WERI-Rb-1 (cell line): ENCODE results near the gene TCAIM.

Source experiments
- DNase-seq: peaks from one replicate; pipeline ENCODE4 v3.0.0-alpha.2; 2020
- H3K27ac ChIP-seq: fragments of 250-450 bp; sonication (Bioruptor Pico); 2 replicates; pipeline ENCODE4 v1.5.1; 2020; ENCODE audit warnings: mild to moderate bottlenecking, moderate library complexity
- H3K27me3 ChIP-seq: fragments of 250-450 bp; sonication (Bioruptor Pico); 2 replicates; pipeline ENCODE4 v1.5.1; 2021; ENCODE audit warnings: mild to moderate bottlenecking, low read depth, moderate library complexity; ENCODE audit not compliant: insufficient read depth, severe bottlenecking
- H3K36me3 ChIP-seq: fragments of 250-450 bp; sonication (Bioruptor Pico); 2 replicates; pipeline ENCODE4 v1.5.1; 2020; ENCODE audit warnings: mild to moderate bottlenecking, moderate library complexity
- H3K4me3 ChIP-seq: 2 replicates; pipeline ENCODE4 v1.5.1; 2011; ENCODE audit warnings: low read depth, mild to moderate bottlenecking, control low read depth, low read length
- H3K9me3 ChIP-seq: fragments of 250-450 bp; sonication (Bioruptor Pico); 2 replicates; pipeline ENCODE4 v1.5.1; 2021; ENCODE audit warnings: mild to moderate bottlenecking, moderate library complexity; ENCODE audit not compliant: severe bottlenecking
- TF ChIP-seq, protein P1 (sequence below): IDR thresholded peaks from 2 replicates; pipeline ENCODE4 v1.5.1; 2011; ENCODE audit warnings: low read depth, mild to moderate bottlenecking, control low read depth, inconsistent platforms, low read length

Gene TCAIM

DNA sequence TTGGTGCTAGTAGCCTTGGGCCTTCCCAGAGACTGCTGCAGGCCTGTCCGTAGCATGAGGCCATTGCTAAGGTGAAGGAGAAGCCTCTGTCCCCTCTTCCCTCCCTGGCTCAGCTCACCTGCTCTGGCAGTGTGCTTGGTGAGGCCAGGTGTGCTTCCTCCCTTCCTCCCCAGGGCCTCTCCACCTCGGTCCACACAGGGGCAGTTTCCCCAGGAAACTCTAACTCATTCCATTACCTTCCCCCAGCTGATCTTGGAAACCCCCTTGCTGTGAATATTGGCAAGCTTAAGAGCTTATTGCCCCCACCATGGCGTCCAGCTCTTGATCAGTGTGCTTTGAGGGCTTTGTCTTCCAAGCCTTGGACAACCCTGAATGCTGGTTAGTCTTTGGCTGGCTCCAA, 86.2 kb downstream of the TCAIM start:
- TF ChIP-seq, protein P1, sequence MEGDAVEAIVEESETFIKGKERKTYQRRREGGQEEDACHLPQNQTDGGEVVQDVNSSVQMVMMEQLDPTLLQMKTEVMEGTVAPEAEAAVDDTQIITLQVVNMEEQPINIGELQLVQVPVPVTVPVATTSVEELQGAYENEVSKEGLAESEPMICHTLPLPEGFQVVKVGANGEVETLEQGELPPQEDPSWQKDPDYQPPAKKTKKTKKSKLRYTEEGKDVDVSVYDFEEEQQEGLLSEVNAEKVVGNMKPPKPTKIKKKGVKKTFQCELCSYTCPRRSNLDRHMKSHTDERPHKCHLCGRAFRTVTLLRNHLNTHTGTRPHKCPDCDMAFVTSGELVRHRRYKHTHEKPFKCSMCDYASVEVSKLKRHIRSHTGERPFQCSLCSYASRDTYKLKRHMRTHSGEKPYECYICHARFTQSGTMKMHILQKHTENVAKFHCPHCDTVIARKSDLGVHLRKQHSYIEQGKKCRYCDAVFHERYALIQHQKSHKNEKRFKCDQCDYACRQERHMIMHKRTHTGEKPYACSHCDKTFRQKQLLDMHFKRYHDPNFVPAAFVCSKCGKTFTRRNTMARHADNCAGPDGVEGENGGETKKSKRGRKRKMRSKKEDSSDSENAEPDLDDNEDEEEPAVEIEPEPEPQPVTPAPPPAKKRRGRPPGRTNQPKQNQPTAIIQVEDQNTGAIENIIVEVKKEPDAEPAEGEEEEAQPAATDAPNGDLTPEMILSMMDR, result no peak
- no peaks in the 10 kb centered on the region for H3K27me3 ChIP-seq
- H3K36me3 ChIP-seq, result no peaks in the 10 kb centered on the region
- DNase-seq, result no peak
- H3K9me3 ChIP-seq, result no peaks in the 10 kb centered on the region
- no peak overlapping the region for H3K4me3 ChIP-seq
- H3K27ac ChIP-seq, result no peak overlapping the region

- TF ChIP-seq, protein P1, result no peak
- H3K4me3 ChIP-seq, result no peak overlapping the region
- H3K36me3 ChIP-seq, result no peaks in the 10 kb centered on the region
- no peak overlapping the region for H3K27ac ChIP-seq
- no peaks in the 10 kb centered on the region for H3K27me3 ChIP-seq
- H3K9me3 ChIP-seq, result no peaks in the 10 kb centered on the region
- DNase-seq, result no peak
These were observed 89.1 kb downstream of the TCAIM start for GRCh38 chr3:44427683-44428082.

GRCh38 chr3:44428910-44429309, 90.3 kb downstream of the TCAIM start:
- Histone ChIP-seq H3K27ac (no peak overlapping the region), H3K9me3 (no peaks in the 10 kb centered on the region), H3K27me3 (no peaks in the 10 kb centered on the region), H3K36me3 (no peaks in the 10 kb centered on the region), H3K4me3 (no peak overlapping the region)
- TF ChIP-seq, protein P1, result no peak
- no peak for DNase-seq

DNA sequence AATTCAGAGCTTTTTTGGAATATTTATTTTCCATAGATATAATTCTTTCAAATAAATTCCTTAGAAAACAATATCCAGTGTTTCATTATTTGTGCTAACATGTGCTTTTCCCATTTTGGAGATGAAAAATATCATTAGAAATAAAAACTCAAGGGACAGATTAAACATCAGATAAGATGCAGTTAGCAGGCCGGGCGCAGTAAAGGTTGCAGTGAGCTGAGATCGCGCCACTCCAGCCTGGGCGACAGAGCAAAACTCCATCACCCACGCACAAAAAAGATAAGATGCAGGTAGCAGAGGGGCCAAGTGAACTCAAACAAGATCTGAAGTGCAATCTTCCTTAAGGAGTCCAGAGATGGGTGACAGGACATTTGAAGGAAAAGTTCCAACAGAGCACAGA, 90.9 kb downstream of the TCAIM start:
- Histone ChIP-seq H3K36me3 (no peaks in the 10 kb centered on the region), H3K27ac (no peak overlapping the region), H3K27me3 (no peaks in the 10 kb centered on the region), H3K9me3 (no peaks in the 10 kb centered on the region), H3K4me3 (no peak overlapping the region)
- TF ChIP-seq, protein P1, result no peak
- DNase-seq, result no peak

DNA sequence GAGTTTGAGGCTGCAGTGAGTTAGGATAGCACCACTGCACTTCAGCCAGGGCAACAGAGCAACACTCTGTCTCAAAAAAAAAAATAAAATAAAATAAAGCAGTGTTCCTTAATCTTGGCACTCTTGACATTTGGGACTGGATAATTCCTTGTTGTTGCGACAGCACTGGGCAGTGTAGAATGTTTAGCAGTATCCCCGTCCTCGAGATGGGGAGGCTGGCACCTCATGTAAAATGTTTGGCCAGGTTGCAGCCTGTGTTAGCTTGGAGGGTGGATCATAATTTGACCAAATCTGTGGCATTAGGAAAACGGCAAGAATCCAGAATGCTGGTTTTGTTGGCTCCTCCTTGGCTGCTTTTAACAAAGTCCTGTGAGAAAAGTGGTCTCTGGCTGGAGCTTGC, 91.9 kb downstream of the TCAIM start:
- Histone ChIP-seq H3K9me3 (no peaks in the 10 kb centered on the region), H3K27me3 (no peaks in the 10 kb centered on the region), H3K36me3 (no peaks in the 10 kb centered on the region), H3K4me3 (no peak overlapping the region), H3K27ac (no peak overlapping the region)
- DNase-seq, result no peak
- TF ChIP-seq, protein P1, result no peak

DNA sequence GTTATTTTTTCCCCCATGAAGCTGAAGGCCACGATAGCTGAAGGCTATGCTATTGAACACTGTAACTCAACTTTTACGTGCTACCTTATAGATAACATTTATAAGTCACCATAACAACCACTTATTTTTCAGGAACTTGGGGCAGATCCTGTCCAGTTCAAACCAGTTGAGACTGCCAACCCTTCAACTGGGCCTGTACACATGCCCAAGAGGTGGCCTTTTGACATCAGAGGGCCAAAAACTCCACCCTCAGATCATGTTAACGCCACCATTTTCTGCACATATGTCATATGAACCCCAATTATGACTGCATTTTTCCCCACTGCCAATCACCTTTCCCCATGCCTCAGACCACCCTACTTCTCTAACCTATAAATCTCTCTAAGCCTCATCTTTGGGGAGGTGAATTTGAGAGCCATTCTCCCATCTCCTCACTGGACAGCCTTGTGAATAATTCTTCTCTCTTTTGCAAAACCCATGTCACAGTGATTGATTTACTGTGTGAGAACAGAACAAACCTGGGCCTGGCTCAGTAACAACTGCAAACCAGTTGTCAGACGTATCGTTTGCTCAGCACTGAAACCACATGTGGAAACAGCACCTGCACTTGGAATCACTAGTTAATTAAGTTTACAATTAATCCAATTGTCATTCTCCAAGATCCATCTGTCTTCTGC, 96.4 kb downstream of the TCAIM start:
- Histone ChIP-seq H3K4me3 (no peak overlapping the region), H3K9me3 (no peaks in the 10 kb centered on the region), H3K27ac (no peak overlapping the region), H3K36me3 (no peaks in the 10 kb centered on the region; the same call in 1 of the 2 replicates), H3K27me3 (no peaks in the 10 kb centered on the region)
- no peak for DNase-seq
- TF ChIP-seq, protein P1, result no peak
